ENCODE measurements around the gene ZNF335. TPM values are rescaled to one million over a fixed set of nuclear protein-coding genes. Genes with fewer than 3 reads are reported as not detected.

ZNF335 gene
- total RNA-seq, 1 donor from 2014 or later: 6.3 TPM

- Histone ChIP-seq H3K9ac (ENCODE audit: low read depth in 1 of 3, low read length in 3 of 3) (no peak overlapping the region), H3K27ac (ENCODE audit: low read depth, low read length) (no peak overlapping the region)
Observed at GRCh38 chr20:45965169-45966002, 6.6 kb downstream of the ZNF335 start.

GRCh38 chr20:45964006-45964400 lies 8.0 kb downstream of the ZNF335 start:
- no peaks in the 10 kb centered on the region for H3K27me3 ChIP-seq (ENCODE audit: control insufficient read depth in 3 of 3, insufficient read depth in 3 of 3, low read length in 3 of 3)
- no peak overlapping the region for H3K27ac ChIP-seq (ENCODE audit: low read depth, low read length)
- H3K4me3 ChIP-seq (ENCODE audit: low read length in 3 of 3): no peak overlapping the region
- H3K4me1 ChIP-seq (ENCODE audit: control insufficient read depth in 3 of 3, insufficient read depth in 3 of 3, low read length in 3 of 3): peaks cover 10 to 11% (median 11%) of the 10 kb centered on the region in 3 donors
- H3K36me3 ChIP-seq (ENCODE audit: control insufficient read depth in 3 of 3, insufficient read depth in 3 of 3, low read length in 3 of 3): peaks cover 77 to 83% (median 79%) of the 10 kb centered on the region in 3 donors
- H3K9ac ChIP-seq (ENCODE audit: low read depth in 1 of 3, low read length in 3 of 3): no peak overlapping the region
- H3K9me3 ChIP-seq (ENCODE audit: control insufficient read depth in 3 of 3, low read length in 3 of 3): no peaks in the 10 kb centered on the region

More at GRCh38 chr20:45965169-45966002, 6.6 kb downstream of the ZNF335 start:
- Histone ChIP-seq H3K27me3 (ENCODE audit: control insufficient read depth in 3 of 3, insufficient read depth in 3 of 3, low read length in 3 of 3) (no peaks in the 10 kb centered on the region), H3K4me1 (ENCODE audit: control insufficient read depth in 3 of 3, insufficient read depth in 3 of 3, low read length in 3 of 3) (peaks cover 24 to 25% (median 24%) of the 10 kb centered on the region in 3 donors), H3K4me3 (ENCODE audit: low read length in 3 of 3) (no peak overlapping the region), H3K9me3 (ENCODE audit: control insufficient read depth in 3 of 3, low read length in 3 of 3) (no peaks in the 10 kb centered on the region), H3K36me3 (ENCODE audit: control insufficient read depth in 3 of 3, insufficient read depth in 3 of 3, low read length in 3 of 3) (peaks cover 67 to 78% (median 70%) of the 10 kb centered on the region in 3 donors)

GRCh38 chr20:45963059-45964005 lies 8.7 kb downstream of the ZNF335 start:
- H3K9ac ChIP-seq (ENCODE audit: low read depth in 1 of 3, low read length in 3 of 3): no peak overlapping the region
- H3K27ac ChIP-seq (ENCODE audit: low read depth, low read length): no peak overlapping the region
- peaks cover 3 to 5% (median 4%) of the 10 kb centered on the region in 3 donors for H3K4me1 ChIP-seq (ENCODE audit: control insufficient read depth in 3 of 3, insufficient read depth in 3 of 3, low read length in 3 of 3)
- H3K9me3 ChIP-seq (ENCODE audit: control insufficient read depth in 3 of 3, low read length in 3 of 3): no peaks in the 10 kb centered on the region
- peaks cover 78 to 84% (median 81%) of the 10 kb centered on the region in 3 donors for H3K36me3 ChIP-seq (ENCODE audit: control insufficient read depth in 3 of 3, insufficient read depth in 3 of 3, low read length in 3 of 3)
- no peak overlapping the region for H3K4me3 ChIP-seq (ENCODE audit: low read length in 3 of 3)
- H3K27me3 ChIP-seq (ENCODE audit: control insufficient read depth in 3 of 3, insufficient read depth in 3 of 3, low read length in 3 of 3): no peaks in the 10 kb centered on the region

- H3K4me3 ChIP-seq (ENCODE audit: low read length in 3 of 3): no peak overlapping the region
- no peaks in the 10 kb centered on the region for H3K4me1 ChIP-seq (ENCODE audit: control insufficient read depth in 3 of 3, insufficient read depth in 3 of 3, low read length in 3 of 3)
- no peaks in the 10 kb centered on the region for H3K9me3 ChIP-seq (ENCODE audit: control insufficient read depth in 3 of 3, low read length in 3 of 3)
- H3K9ac ChIP-seq (ENCODE audit: low read depth in 1 of 3, low read length in 3 of 3): no peak overlapping the region
- H3K27me3 ChIP-seq (ENCODE audit: control insufficient read depth in 3 of 3, insufficient read depth in 3 of 3, low read length in 3 of 3): no peaks in the 10 kb centered on the region
- no peak overlapping the region for H3K27ac ChIP-seq (ENCODE audit: low read depth, low read length)
- H3K36me3 ChIP-seq (ENCODE audit: control insufficient read depth in 3 of 3, insufficient read depth in 3 of 3, low read length in 3 of 3): peaks cover 76 to 84% (median 77%) of the 10 kb centered on the region in 3 donors
Observed at GRCh38 chr20:45962031-45962755, 9.8 kb downstream of the ZNF335 start.

- H3K4me3 ChIP-seq (ENCODE audit: low read length in 3 of 3): no peak overlapping the region
- H3K4me1 ChIP-seq (ENCODE audit: control insufficient read depth in 3 of 3, insufficient read depth in 3 of 3, low read length in 3 of 3): no peaks in the 10 kb centered on the region
- no peak overlapping the region for H3K9ac ChIP-seq (ENCODE audit: low read depth in 1 of 3, low read length in 3 of 3)
- H3K27me3 ChIP-seq (ENCODE audit: control insufficient read depth in 3 of 3, insufficient read depth in 3 of 3, low read length in 3 of 3): no peaks in the 10 kb centered on the region
- H3K36me3 ChIP-seq (ENCODE audit: control insufficient read depth in 3 of 3, insufficient read depth in 3 of 3, low read length in 3 of 3): peaks cover 69 to 78% (median 78%) of the 10 kb centered on the region in 3 donors
- no peaks in the 10 kb centered on the region for H3K9me3 ChIP-seq (ENCODE audit: control insufficient read depth in 3 of 3, low read length in 3 of 3)
- no peak overlapping the region for H3K27ac ChIP-seq (ENCODE audit: low read depth, low read length)
Observed at GRCh38 chr20:45959956-45960630, 11.9 kb downstream of the ZNF335 start.

- Histone ChIP-seq H3K9ac (ENCODE audit: low read depth in 1 of 3, low read length in 3 of 3) (no peak overlapping the region), H3K27ac (ENCODE audit: low read depth, low read length) (no peak overlapping the region), H3K36me3 (ENCODE audit: control insufficient read depth in 3 of 3, insufficient read depth in 3 of 3, low read length in 3 of 3) (peaks cover 63 to 71% (median 71%) of the 10 kb centered on the region in 3 donors), H3K9me3 (ENCODE audit: control insufficient read depth in 3 of 3, low read length in 3 of 3) (no peaks in the 10 kb centered on the region), H3K4me1 (ENCODE audit: control insufficient read depth in 3 of 3, insufficient read depth in 3 of 3, low read length in 3 of 3) (no peaks in the 10 kb centered on the region), H3K4me3 (ENCODE audit: low read length in 3 of 3) (no peak overlapping the region), H3K27me3 (ENCODE audit: control insufficient read depth in 3 of 3, insufficient read depth in 3 of 3, low read length in 3 of 3) (no peaks in the 10 kb centered on the region)
Observed at GRCh38 chr20:45959126-45959525, 12.9 kb downstream of the ZNF335 start.

GRCh38 chr20:45958593-45958992 lies 13.4 kb downstream of the ZNF335 start:
- H3K27ac ChIP-seq (ENCODE audit: low read depth, low read length): no peak overlapping the region
- no peaks in the 10 kb centered on the region for H3K9me3 ChIP-seq (ENCODE audit: control insufficient read depth in 3 of 3, low read length in 3 of 3)
- no peaks in the 10 kb centered on the region for H3K27me3 ChIP-seq (ENCODE audit: control insufficient read depth in 3 of 3, insufficient read depth in 3 of 3, low read length in 3 of 3)
- H3K4me3 ChIP-seq (ENCODE audit: low read length in 3 of 3): no peak overlapping the region
- H3K36me3 ChIP-seq (ENCODE audit: control insufficient read depth in 3 of 3, insufficient read depth in 3 of 3, low read length in 3 of 3): peaks cover 60 to 71% (median 70%) of the 10 kb centered on the region in 3 donors
- no peak overlapping the region for H3K9ac ChIP-seq (ENCODE audit: low read depth in 1 of 3, low read length in 3 of 3)
- no peaks in the 10 kb centered on the region for H3K4me1 ChIP-seq (ENCODE audit: control insufficient read depth in 3 of 3, insufficient read depth in 3 of 3, low read length in 3 of 3)

- no peaks in the 10 kb centered on the region for H3K4me1 ChIP-seq (ENCODE audit: control insufficient read depth in 3 of 3, insufficient read depth in 3 of 3, low read length in 3 of 3)
- H3K4me3 ChIP-seq (ENCODE audit: low read length in 3 of 3): no peak overlapping the region
- H3K9me3 ChIP-seq (ENCODE audit: control insufficient read depth in 3 of 3, low read length in 3 of 3): no peaks in the 10 kb centered on the region
- H3K27ac ChIP-seq (ENCODE audit: low read depth, low read length): no peak overlapping the region
- no peak overlapping the region for H3K9ac ChIP-seq (ENCODE audit: low read depth in 1 of 3, low read length in 3 of 3)
- H3K27me3 ChIP-seq (ENCODE audit: control insufficient read depth in 3 of 3, insufficient read depth in 3 of 3, low read length in 3 of 3): no peaks in the 10 kb centered on the region
- H3K36me3 ChIP-seq (ENCODE audit: control insufficient read depth in 3 of 3, insufficient read depth in 3 of 3, low read length in 3 of 3): peaks cover 64 to 74% (median 73%) of the 10 kb centered on the region in 3 donors
Observed at GRCh38 chr20:45957021-45957941, 14.7 kb downstream of the ZNF335 start.
